Measurements from ENCODE around the gene SDK1.

DNA sequence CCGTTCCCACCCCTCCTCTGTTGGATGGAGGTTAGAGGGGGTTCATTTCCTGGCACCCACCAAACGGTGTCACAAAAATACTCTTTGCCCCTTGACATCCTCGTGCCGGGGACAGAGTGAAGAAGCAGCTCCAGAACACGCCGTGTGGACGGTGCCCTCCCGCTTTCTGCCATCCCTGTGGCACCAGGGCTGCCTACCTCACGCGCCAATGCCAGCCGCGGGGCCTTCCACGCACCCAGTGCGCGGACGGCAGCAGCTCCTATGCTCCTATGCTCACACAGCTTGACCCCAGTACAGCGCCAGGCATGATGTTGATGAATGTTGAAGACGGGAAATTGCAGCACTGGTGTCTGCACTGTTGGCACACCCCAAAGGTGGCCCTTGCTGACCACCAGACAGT is 873.8 kb downstream of the SDK1 start:
- TF ChIP-seq, protein P1, sequence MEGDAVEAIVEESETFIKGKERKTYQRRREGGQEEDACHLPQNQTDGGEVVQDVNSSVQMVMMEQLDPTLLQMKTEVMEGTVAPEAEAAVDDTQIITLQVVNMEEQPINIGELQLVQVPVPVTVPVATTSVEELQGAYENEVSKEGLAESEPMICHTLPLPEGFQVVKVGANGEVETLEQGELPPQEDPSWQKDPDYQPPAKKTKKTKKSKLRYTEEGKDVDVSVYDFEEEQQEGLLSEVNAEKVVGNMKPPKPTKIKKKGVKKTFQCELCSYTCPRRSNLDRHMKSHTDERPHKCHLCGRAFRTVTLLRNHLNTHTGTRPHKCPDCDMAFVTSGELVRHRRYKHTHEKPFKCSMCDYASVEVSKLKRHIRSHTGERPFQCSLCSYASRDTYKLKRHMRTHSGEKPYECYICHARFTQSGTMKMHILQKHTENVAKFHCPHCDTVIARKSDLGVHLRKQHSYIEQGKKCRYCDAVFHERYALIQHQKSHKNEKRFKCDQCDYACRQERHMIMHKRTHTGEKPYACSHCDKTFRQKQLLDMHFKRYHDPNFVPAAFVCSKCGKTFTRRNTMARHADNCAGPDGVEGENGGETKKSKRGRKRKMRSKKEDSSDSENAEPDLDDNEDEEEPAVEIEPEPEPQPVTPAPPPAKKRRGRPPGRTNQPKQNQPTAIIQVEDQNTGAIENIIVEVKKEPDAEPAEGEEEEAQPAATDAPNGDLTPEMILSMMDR (IDR thresholded peaks at IDR 0.05), result no peak
- no peak for TF ChIP-seq POLR2A (IDR thresholded peaks at IDR 0.05)
